Common myeloid progenitor, CD34-positive (primary cell): ENCODE results near the gene CNTRL.
"Not testable (repeated sequence)": the region's sequence is repeated elsewhere in the genome, so short reads cannot be mapped to it uniquely, and the experiment has no call there.

Source experiments
- CTCF ChIA-PET: fragments of 350-600 bp; sonication (Branson Sonifier 250); formaldehyde crosslinking; loops from one replicate; lab custom pipeline; 2021; ENCODE audit warnings: antibody characterized with exemption; lab: Charles Lee
- POLR2A ChIA-PET: fragments of 350-600 bp; sonication (Branson Sonifier 250); formaldehyde crosslinking; loops from one replicate; lab custom pipeline; 2021; ENCODE audit warnings: antibody characterized with exemption; lab: Charles Lee
- DNase-seq, 3 donors: peaks; one replicate each; pipeline versions ENCODE4 v3.0.0 to v3.0.0-alpha.2; 2013
- H3K27ac ChIP-seq, 2 experiments: 1 replicate in 1 of 2; 2 replicates in 1 of 2; pipeline ENCODE4 v1.7.0; 2013; ENCODE audit warnings: inconsistent platforms in 2 of 2, low read length in 2 of 2, mild to moderate bottlenecking in 2 of 2, low read depth in 1 of 2, moderate library complexity in 1 of 2; ENCODE audit not compliant: severe bottlenecking in 2 of 2, insufficient read depth in 1 of 2, poor library complexity in 1 of 2
- H3K27me3 ChIP-seq, 5 experiments: replicated peaks in 2 of 5; 1 replicate in 3 of 5; 2 replicates in 2 of 5; pipeline versions ENCODE4 v1.6.1 to v1.7.0; 2013; ENCODE audit warnings: low read length in 4 of 5, mild to moderate bottlenecking in 2 of 5, moderate library complexity in 2 of 5, inconsistent platforms in 1 of 5; ENCODE audit not compliant: insufficient read depth in 5 of 5, control insufficient read depth in 4 of 5
- H3K36me3 ChIP-seq, 4 experiments: 1 replicate in 2 of 4; 2 replicates in 2 of 4; pipeline versions ENCODE4 v1.6.1 to v1.7.0; 2013; ENCODE audit warnings: low read length in 3 of 4, control low read depth in 1 of 4, mild to moderate bottlenecking in 1 of 4; ENCODE audit not compliant: control insufficient read depth in 4 of 4, insufficient read depth in 4 of 4
- H3K4me1 ChIP-seq, 4 experiments: 1 replicate in 3 of 4; 2 replicates in 1 of 4; pipeline versions ENCODE4 v1.6.1 to v1.7.1; 2013; ENCODE audit warnings: low read length in 3 of 4, mild to moderate bottlenecking in 3 of 4, control low read depth in 1 of 4, inconsistent platforms in 1 of 4, moderate library complexity in 1 of 4; ENCODE audit not compliant: control insufficient read depth in 4 of 4, insufficient read depth in 4 of 4; ENCODE audit errors: control extremely low read depth in 1 of 4
- H3K4me3 ChIP-seq, 7 experiments: 1 replicate in 4 of 7; 2 replicates in 3 of 7; pipeline versions ENCODE4 v1.5.1 to v1.7.0; 2013; ENCODE audit warnings: mild to moderate bottlenecking in 7 of 7, low read length in 6 of 7, moderate library complexity in 6 of 7, inconsistent platforms in 2 of 7, low read depth in 2 of 7, control low read depth in 1 of 7; ENCODE audit not compliant: insufficient read depth in 4 of 7, control insufficient read depth in 1 of 7; ENCODE audit errors: extremely low read depth in 1 of 7
- H3K9me3 ChIP-seq, 5 experiments: 1 replicate in 4 of 5; 2 replicates in 1 of 5; pipeline versions ENCODE4 v1.6.1 to v1.7.1; 2013; ENCODE audit warnings: low read length in 4 of 5, mild to moderate bottlenecking in 2 of 5, inconsistent platforms in 1 of 5, low read depth in 1 of 5, moderate library complexity in 1 of 5; ENCODE audit not compliant: control insufficient read depth in 4 of 5, insufficient read depth in 2 of 5; ENCODE audit errors: control extremely low read depth in 1 of 5
- WGBS: methylation state at CpG from one replicate; pipeline ENCODE4 v1.1.5; 2013; ENCODE audit not compliant: insufficient coverage; 5-methylcytosine and 5-hydroxymethylcytosine counted together

The CNTRL gene

DNA sequence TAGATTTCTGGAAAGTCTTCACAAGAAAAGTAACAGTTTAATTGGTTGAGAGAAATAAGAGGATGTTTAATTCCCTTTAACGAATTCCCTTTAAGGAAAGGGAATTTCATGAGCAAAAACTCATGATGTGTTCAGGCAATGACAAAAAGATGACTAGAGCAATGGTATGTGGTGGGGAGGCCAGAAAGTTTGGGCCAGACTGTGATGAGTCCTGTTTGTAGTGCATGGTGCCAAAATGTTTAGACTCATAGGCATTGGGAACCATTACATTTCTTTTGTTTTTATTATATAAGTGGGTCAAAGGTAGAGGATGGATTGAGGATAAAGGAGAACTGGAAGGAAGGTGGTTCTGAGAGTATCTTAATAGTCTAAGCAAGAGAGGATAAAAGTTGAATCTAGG, 10.9 kb downstream of the CNTRL start:
- H3K27ac ChIP-seq, result no peak overlapping the region
- CTCF ChIA-PET, result no interaction called here
- 100% methylated on average over 1 of the region's 1 CpG for WGBS
- no peaks in the 10 kb centered on the region for H3K27me3 ChIP-seq
- H3K4me3 ChIP-seq, result no peak overlapping the region
- no peaks in the 10 kb centered on the region for H3K9me3 ChIP-seq
- POLR2A ChIA-PET, result no interaction called here
- peaks cover 15 to 65% (median 41%) of the 10 kb centered on the region in 4 experiments for H3K36me3 ChIP-seq
- peaks cover 3 to 23% (median 12%) of the 10 kb centered on the region in 4 experiments for H3K4me1 ChIP-seq
- DNase-seq, result no peak

DNA sequence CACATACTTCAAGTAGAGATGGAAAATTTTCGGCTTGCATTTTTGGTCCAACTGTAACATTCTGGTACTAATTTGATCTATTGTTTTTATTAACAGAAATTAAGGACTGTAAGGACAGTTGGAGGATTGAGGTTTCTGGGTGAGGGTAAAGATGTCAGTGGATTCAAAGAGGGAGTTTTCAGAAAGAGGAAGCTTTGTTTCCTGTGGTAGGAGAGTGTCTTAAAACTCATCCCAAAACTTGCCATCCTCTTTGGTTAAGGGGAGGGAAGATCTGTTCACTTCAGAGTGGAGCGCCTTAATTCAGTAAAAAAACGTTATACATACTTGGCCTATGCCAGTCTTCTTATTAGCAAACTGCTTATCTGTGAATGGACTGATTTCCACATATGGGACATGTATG, 13.8 kb downstream of the CNTRL start:
- peak in 2 of 3 donors; percentile 49 to 57 for DNase-seq
- Histone ChIP-seq H3K4me1 (peaks cover 3 to 20% (median 12%) of the 10 kb centered on the region in 4 experiments), H3K9me3 (no peaks in the 10 kb centered on the region), H3K4me3 (peak overlapping the region in 1 of 7 experiments; percentile 22), H3K27ac (no peak overlapping the region), H3K27me3 (no peaks in the 10 kb centered on the region), H3K36me3 (peaks cover 16 to 57% (median 34%) of the 10 kb centered on the region in 4 experiments)
- ChIA-PET CTCF (no interaction called here), POLR2A (no interaction called here)
- WGBS, result no CpG with 5 or more reads among the region's 3 CpGs

DNA sequence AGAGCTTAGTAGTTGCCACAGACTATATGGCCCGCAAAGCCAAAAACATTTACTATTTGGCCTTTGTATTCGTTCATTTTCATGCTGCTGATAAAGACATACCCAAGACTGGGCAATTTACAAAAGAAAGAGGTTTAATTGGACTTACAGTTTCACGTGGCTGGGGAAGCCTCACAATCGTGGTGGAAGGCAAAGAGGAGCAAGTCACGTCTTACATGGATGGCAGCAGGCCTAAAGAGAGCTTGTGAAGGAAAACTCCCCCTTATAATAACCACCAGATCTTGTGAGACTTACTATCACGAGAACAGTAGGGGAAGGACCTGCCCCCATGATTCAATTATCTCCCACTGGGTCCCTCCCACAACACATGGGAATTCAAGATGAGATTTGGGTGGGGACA, 16.0 kb downstream of the CNTRL start:
- Histone ChIP-seq H3K4me1 (peaks cover 3 to 20% (median 12%) of the 10 kb centered on the region in 4 experiments), H3K36me3 (peaks cover 12 to 52% (median 37%) of the 10 kb centered on the region in 4 experiments)
- POLR2A ChIA-PET, H3K27ac ChIP-seq, H3K9me3 ChIP-seq, DNase-seq, H3K27me3 ChIP-seq, H3K4me3 ChIP-seq: not testable (repeated sequence)
- CTCF ChIA-PET, result interaction anchor here (0.7 to 1.3 kb wide), 5 partner anchors 9 to 40 kb away, joined by 3 to 4 read pairs (median 3); partner anchors contain the start of gene C5
- WGBS, result 94% methylated on average over 2 of the region's 6 CpGs

DNA sequence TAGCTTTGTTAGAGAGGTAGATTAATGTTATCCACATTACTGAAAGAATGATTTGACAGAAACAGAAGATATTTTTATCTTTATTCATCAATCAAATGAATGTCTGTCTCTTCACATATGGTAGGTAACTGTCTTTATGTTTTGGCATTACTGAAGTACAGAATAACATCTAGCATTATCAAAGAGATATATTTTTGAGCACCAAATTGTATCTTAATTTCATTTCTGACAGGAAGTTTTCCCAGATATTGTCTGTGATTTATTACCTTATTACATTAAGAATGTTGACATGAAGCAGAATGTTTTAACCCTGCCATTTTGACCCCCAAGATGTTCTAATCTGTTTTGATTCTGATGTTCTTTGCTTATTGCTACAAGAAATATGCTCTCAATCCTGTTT, 20.3 kb downstream of the CNTRL start:
- POLR2A ChIA-PET, result no interaction called here
- CTCF ChIA-PET, result interaction anchor here (0.9 to 2.5 kb wide), 6 partner anchors 12 to 35 kb away, joined by 3 to 6 read pairs (median 4); no protein-coding TSS in a partner anchor
- Histone ChIP-seq H3K27ac (no peak overlapping the region), H3K27me3 (no peaks in the 10 kb centered on the region), H3K9me3 (peaks cover 0 to 8% (median 4%) of the 10 kb centered on the region in 5 experiments), H3K36me3 (peaks cover 29 to 81% (median 51%) of the 10 kb centered on the region in 4 experiments), H3K4me3 (no peak overlapping the region), H3K4me1 (no peaks in the 10 kb centered on the region)
- DNase-seq, result no peak

DNA sequence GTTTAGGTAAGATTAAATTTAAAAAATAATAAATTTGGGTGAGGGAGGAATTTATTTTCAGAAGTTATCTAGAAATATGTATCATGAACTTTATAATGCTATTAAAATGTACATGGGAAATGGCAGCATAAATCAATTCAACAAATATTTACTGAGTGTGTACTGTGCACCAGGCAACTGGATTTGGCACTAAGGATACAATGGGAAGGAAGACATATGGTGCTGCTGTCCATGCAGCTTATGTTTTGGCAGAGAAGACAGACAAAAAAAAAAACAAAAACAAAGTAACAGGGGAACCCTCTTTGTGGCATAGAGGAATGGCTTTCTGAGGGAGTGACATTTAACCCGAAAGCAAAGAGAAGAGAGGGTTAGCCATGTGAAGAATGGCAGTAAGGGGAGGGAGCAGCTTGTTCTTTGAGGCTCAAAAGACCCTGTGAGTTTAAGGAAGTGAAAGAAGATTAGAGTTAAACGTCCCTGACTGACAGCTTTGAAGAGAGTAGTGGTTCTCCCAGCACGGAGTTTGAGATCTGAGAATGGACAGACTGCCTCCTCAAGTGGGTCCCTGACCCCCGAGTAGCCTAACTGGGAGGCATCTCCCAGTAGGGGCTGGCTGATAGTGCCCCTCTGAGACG, 23.9 kb downstream of the CNTRL start:
- H3K27ac ChIP-seq, result no peak overlapping the region
- no peak overlapping the region for H3K4me3 ChIP-seq
- H3K9me3 ChIP-seq, result peaks cover 0 to 8% (median 4%) of the 10 kb centered on the region in 5 experiments
- WGBS, result 100% methylated on average over 4 of the region's 5 CpGs
- H3K4me1 ChIP-seq, result no peaks in the 10 kb centered on the region
- ChIA-PET CTCF (interaction anchor here (1.3 kb wide), 1 partner anchor 9 kb away, joined by 3 read pairs; no protein-coding TSS in a partner anchor), POLR2A (no interaction called here)
- DNase-seq, result no peak
- no peaks in the 10 kb centered on the region for H3K27me3 ChIP-seq
- peaks cover 20 to 52% (median 36%) of the 10 kb centered on the region in 4 experiments for H3K36me3 ChIP-seq

DNA sequence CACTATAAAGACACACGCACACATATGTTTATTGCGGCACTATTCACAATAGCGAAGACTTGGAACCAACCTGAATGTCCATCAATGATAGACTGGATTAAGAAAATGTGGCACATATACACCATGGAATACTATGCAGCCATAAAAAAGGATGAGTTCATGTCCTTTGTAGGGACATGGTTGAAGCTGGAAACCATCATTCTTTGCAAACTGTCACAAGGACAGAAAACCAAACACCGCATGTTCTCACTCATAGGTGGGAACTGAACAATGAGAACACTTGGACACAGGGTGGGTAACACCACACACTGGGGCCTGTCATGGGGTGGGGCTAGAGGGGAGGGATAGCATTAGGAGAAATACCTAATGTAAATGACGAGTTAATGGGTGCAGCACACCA, 29.3 kb downstream of the CNTRL start:
- H3K27me3 ChIP-seq, H3K4me3 ChIP-seq, H3K36me3 ChIP-seq, CTCF ChIA-PET, H3K9me3 ChIP-seq, H3K27ac ChIP-seq, POLR2A ChIA-PET, DNase-seq: not testable (repeated sequence)
- 100% methylated on average over 1 of the region's 5 CpGs for WGBS
- peaks cover 30 to 44% (median 37%) of the 10 kb centered on the region in 4 experiments for H3K4me1 ChIP-seq

DNA sequence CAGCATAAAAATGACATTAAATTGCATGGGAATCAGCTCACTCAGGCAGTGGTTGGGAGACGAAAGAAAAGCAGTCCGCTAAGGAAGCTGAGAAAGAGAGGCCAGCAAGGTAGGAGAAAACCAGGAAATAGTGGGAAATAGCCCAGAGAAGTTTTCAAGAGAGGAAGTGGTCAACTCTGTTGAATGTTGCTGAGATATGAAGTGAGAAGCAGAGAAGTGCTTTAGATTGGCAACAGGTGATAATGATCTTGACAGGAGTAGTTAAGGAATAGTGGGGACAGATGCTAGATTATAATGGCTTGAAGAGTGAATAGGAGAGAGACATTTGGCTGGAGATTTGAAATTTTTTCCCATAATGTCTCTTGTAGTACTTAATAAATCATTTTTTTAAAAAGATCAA, 30.8 kb downstream of the CNTRL start:
- H3K27ac ChIP-seq, result peak overlapping the region in 1 of 2 experiments; percentile 51
- peaks cover 32 to 56% (median 44%) of the 10 kb centered on the region in 4 experiments for H3K4me1 ChIP-seq
- H3K36me3 ChIP-seq, result peaks cover 0 to 2% (median under 1%) of the 10 kb centered on the region in 4 experiments
- DNase-seq, result peak in 2 of 3 donors; percentile 33 to 42
- WGBS, result 5% methylated on average over 2 of the region's 2 CpGs
- H3K27me3 ChIP-seq, result no peaks in the 10 kb centered on the region
- no peaks in the 10 kb centered on the region for H3K9me3 ChIP-seq
- ChIA-PET POLR2A (no interaction called here), CTCF (interaction anchor here (1.3 to 1.4 kb wide), 2 partner anchors 16 to 22 kb away, joined by 3 to 4 read pairs; no protein-coding TSS in a partner anchor)
- H3K4me3 ChIP-seq, result no peak overlapping the region
